Activated naive CD4-positive, alpha-beta T cell treated with anti-CD3 and anti-CD28 coated beads for 36 hours (primary cell): ENCODE results near the gene DAB2IP. TPM values are rescaled to one million over a fixed set of nuclear protein-coding genes. Genes with fewer than 3 reads are reported as not detected.

Experiments used
- CTCF ChIA-PET: fragments of 350-600 bp; sonication (Branson Sonifier 250); formaldehyde crosslinking; loops from one replicate; lab custom pipeline; 2021; ENCODE audit warnings: antibody characterized with exemption; lab: Charles Lee
- DNase-seq: peaks from one replicate; pipeline ENCODE4 v3.0.0-alpha.2; 2020
- H3K27ac Mint-ChIP-seq: one replicate; pipeline ENCODE4 v1.8.0; 2021; ENCODE audit warnings: mild to moderate bottlenecking, mixed read lengths
- H3K27me3 Mint-ChIP-seq: one replicate; pipeline ENCODE4 v1.8.0; 2021; ENCODE audit warnings: low read depth, mixed read lengths
- H3K36me3 Mint-ChIP-seq: one replicate; pipeline ENCODE4 v1.8.0; 2021; ENCODE audit warnings: low read depth, mixed read lengths
- H3K4me1 Mint-ChIP-seq: one replicate; pipeline ENCODE4 v1.8.0; 2021; ENCODE audit warnings: low read depth, mixed read lengths
- H3K4me3 Mint-ChIP-seq: one replicate; pipeline ENCODE4 v1.8.0; 2021; ENCODE audit warnings: mild to moderate bottlenecking, moderate library complexity, mixed read lengths
- H3K9me3 Mint-ChIP-seq: one replicate; pipeline ENCODE4 v1.8.0; 2021; ENCODE audit warnings: mixed read lengths
- intact Hi-C: fragments of 100-400 bp; cut with micrococcal nuclease; formaldehyde crosslinking; loops from one replicate; pipeline ENCODE4 v1.15.1; 2023
- total RNA-seq, 2 experiments: library from RNA; stranded (reverse); gene quantifications; one replicate each; pipeline ENCODE4 v1.2.3, GENCODE V29; 2021

Gene DAB2IP
- total RNA-seq, 2 experiments from 2014 or later: 0.35 TPM; not detected in 1

- Mint-ChIP-seq H3K4me1 (peaks cover 3% of the 10 kb centered on the region), H3K27ac (no peak overlapping the region), H3K9me3 (no peaks in the 10 kb centered on the region), H3K27me3 (no peaks in the 10 kb centered on the region), H3K36me3 (no peaks in the 10 kb centered on the region), H3K4me3 (no peak overlapping the region)
- intact Hi-C loops: no loop called here
- no peak for DNase-seq
- CTCF ChIA-PET: interaction anchor here (1.6 kb wide), 1 partner anchor 9 kb away, joined by 3 read pairs; no protein-coding TSS in a partner anchor
Measured at GRCh38 chr9:121631978-121632418, 19.4 kb upstream of the DAB2IP start.

- no peaks in the 10 kb centered on the region for H3K27me3 Mint-ChIP-seq
- CTCF ChIA-PET: interaction anchor here (1.4 kb wide), 1 partner anchor 16 kb away, joined by 3 read pairs; no protein-coding TSS in a partner anchor
- DNase-seq: no peak
- H3K36me3 Mint-ChIP-seq: no peaks in the 10 kb centered on the region
- no peak overlapping the region for H3K27ac Mint-ChIP-seq
- no peaks in the 10 kb centered on the region for H3K9me3 Mint-ChIP-seq
- intact Hi-C loops: no loop called here
- no peak overlapping the region for H3K4me3 Mint-ChIP-seq
- peaks cover 3% of the 10 kb centered on the region for H3K4me1 Mint-ChIP-seq
Measured at GRCh38 chr9:121633119-121633714, 18.2 kb upstream of the DAB2IP start.

GRCh38 chr9:121633736-121634135 lies 17.7 kb upstream of the DAB2IP start:
- no peaks in the 10 kb centered on the region for H3K36me3 Mint-ChIP-seq
- no peak overlapping the region for H3K4me3 Mint-ChIP-seq
- peaks cover 3% of the 10 kb centered on the region for H3K4me1 Mint-ChIP-seq
- intact Hi-C loops: no loop called here
- no peak for DNase-seq
- no peaks in the 10 kb centered on the region for H3K27me3 Mint-ChIP-seq
- CTCF ChIA-PET: interaction anchor here (1.4 kb wide), 1 partner anchor 16 kb away, joined by 3 read pairs; no protein-coding TSS in a partner anchor
- H3K27ac Mint-ChIP-seq: no peak overlapping the region
- H3K9me3 Mint-ChIP-seq: no peaks in the 10 kb centered on the region

DNA sequence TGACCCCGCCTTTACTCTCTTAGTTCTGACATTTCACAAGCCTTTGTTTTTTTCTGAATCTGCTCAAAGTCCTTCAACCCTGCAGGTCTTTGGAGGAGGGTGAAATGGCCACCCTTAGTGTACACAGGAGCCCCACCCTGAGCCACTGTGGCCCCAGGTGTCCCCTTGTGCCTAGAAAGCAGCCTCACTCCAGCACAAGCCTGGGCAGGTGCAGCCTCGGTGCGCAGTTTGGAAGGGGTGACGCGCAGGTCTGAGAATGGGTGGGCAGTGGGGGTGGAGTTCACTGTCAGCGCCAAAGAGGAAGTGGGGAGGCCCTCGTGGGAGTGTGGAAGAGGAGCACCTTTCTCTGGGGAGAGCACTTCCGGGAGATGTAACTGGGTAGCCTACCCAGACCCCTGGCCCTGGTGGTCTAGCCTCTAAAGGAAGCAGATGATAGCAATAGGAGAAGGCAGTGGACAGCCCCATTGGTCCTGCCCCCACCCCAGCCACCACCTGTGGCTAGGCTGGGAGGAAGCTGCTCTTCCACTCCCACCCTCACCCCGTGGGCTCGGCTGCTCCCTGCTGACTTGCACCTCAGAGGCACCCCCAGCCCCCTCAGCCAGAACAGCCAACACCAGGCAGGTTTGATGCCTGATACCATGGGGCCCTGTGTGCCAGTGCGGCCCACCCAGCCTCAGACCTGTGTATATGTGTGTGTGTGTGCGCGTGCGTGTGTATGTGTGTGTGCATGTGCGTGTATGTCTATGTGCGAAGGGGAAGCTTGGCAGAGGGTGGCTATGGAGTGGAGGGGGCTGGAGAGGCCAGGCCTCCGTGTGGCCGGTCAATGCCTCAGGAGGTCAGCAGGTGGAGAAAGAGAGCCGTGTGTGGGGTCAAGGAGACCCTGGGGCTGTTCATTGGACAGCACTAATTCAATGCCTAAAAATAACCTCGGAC lies 16.8 kb upstream of the DAB2IP start:
- CTCF ChIA-PET: no interaction called here
- Mint-ChIP-seq H3K27ac (no peak overlapping the region), H3K36me3 (no peaks in the 10 kb centered on the region), H3K9me3 (no peaks in the 10 kb centered on the region), H3K4me3 (no peak overlapping the region), H3K27me3 (no peaks in the 10 kb centered on the region), H3K4me1 (peaks cover 3% of the 10 kb centered on the region)
- DNase-seq: no peak
- intact Hi-C loops: no loop called here

DNA sequence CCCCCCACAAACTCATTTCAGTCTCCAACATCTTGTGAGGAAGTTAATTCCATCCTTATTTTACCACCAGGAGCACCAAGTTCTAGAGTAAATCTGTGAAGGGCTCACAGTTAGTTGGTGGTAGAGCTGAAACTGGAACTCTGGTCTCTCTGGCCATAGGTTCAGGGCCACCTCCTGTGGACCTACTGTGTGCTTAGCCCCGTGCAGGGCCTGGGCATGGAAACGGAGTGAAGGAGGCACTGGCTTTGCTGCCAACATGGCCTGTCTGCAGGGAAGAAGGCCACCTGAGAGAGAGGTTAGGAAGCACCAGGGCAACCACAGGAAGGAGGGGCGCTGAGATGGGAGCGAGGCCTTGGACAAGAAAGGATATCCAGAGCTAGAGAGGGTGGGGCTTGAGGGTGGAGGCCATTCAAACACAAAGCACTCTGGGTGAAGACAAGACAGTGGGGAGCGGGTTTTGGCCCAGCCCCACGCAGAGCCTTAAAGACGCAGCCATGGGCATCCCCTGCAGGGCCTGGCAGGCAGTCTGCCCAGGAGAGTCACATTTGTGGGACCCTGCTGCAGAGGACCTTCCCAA lies 16.0 kb upstream of the DAB2IP start:
- no peaks in the 10 kb centered on the region for H3K9me3 Mint-ChIP-seq
- H3K27ac Mint-ChIP-seq: no peak overlapping the region
- H3K4me1 Mint-ChIP-seq: peaks cover 3% of the 10 kb centered on the region
- CTCF ChIA-PET: no interaction called here
- no peaks in the 10 kb centered on the region for H3K27me3 Mint-ChIP-seq
- no peak overlapping the region for H3K4me3 Mint-ChIP-seq
- intact Hi-C loops: no loop called here
- no peak for DNase-seq
- no peaks in the 10 kb centered on the region for H3K36me3 Mint-ChIP-seq

GRCh38 chr9:121636341-121636865 lies 15.0 kb upstream of the DAB2IP start:
- Mint-ChIP-seq H3K36me3 (no peaks in the 10 kb centered on the region), H3K4me3 (no peak overlapping the region), H3K27ac (no peak overlapping the region), H3K4me1 (peaks cover 3% of the 10 kb centered on the region), H3K27me3 (no peaks in the 10 kb centered on the region), H3K9me3 (no peaks in the 10 kb centered on the region)
- CTCF ChIA-PET: no interaction called here
- intact Hi-C loops: no loop called here
- DNase-seq: no peak

DNA sequence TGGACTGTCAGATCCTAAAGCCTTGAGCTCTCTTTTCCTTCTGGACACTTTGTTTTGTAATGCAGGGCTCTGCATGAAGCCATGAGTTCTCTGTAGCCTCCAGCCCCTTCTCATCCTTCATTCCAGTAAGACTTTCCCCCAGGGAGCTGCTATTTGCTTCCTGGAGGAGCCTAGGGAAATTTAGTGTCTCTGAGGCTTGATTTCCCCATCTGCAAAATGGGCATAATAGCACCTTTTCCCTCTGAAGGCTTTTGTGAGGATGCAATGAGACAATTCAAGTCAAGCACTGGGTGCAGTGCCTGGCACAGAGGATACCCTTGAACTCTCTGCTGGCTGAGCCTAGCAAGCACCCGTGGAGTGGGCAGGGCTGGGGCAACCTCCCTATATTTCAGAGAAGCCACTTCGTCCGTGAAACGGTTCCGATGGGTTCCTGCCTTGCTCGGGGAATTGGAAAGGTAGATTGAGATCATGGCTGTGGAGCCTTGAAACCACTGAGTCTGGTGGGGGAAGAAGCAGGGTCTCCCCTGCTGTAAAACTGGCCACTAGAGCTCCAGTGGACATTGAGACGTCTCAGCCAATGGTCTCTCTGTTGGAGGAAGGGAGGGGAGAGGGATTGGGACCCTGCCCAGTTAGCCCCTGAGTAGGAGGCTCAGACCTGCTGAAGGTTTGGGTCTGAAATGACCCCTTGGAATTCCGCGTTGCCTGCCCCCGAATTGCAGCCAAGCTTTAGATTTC lies 14.3 kb upstream of the DAB2IP start:
- Mint-ChIP-seq H3K36me3 (no peaks in the 10 kb centered on the region), H3K27ac (no peak overlapping the region), H3K4me1 (peaks cover 3% of the 10 kb centered on the region), H3K27me3 (no peaks in the 10 kb centered on the region), H3K9me3 (no peaks in the 10 kb centered on the region), H3K4me3 (no peak overlapping the region)
- DNase-seq: no peak
- intact Hi-C loops: no loop called here
- CTCF ChIA-PET: no interaction called here

GRCh38 chr9:121637713-121638220 lies 13.7 kb upstream of the DAB2IP start:
- Mint-ChIP-seq H3K36me3 (no peaks in the 10 kb centered on the region), H3K4me1 (peaks cover 3% of the 10 kb centered on the region), H3K9me3 (no peaks in the 10 kb centered on the region), H3K4me3 (no peak overlapping the region), H3K27ac (no peak overlapping the region), H3K27me3 (no peaks in the 10 kb centered on the region)
- CTCF ChIA-PET: no interaction called here
- DNase-seq: no peak
- intact Hi-C loops: no loop called here

GRCh38 chr9:121638399-121638798 lies 13.0 kb upstream of the DAB2IP start:
- intact Hi-C loops: no loop called here
- CTCF ChIA-PET: no interaction called here
- H3K9me3 Mint-ChIP-seq: no peaks in the 10 kb centered on the region
- no peak overlapping the region for H3K27ac Mint-ChIP-seq
- peaks cover 3% of the 10 kb centered on the region for H3K4me1 Mint-ChIP-seq
- H3K4me3 Mint-ChIP-seq: no peak overlapping the region
- H3K36me3 Mint-ChIP-seq: no peaks in the 10 kb centered on the region
- no peaks in the 10 kb centered on the region for H3K27me3 Mint-ChIP-seq
- no peak for DNase-seq

- Mint-ChIP-seq H3K9me3 (no peaks in the 10 kb centered on the region), H3K27ac (no peak overlapping the region), H3K36me3 (no peaks in the 10 kb centered on the region), H3K4me1 (peaks cover 3% of the 10 kb centered on the region), H3K4me3 (no peak overlapping the region), H3K27me3 (no peaks in the 10 kb centered on the region)
- intact Hi-C loops: no loop called here
- no peak for DNase-seq
- CTCF ChIA-PET: no interaction called here
Measured at GRCh38 chr9:121638901-121639592, 12.4 kb upstream of the DAB2IP start.

DNA sequence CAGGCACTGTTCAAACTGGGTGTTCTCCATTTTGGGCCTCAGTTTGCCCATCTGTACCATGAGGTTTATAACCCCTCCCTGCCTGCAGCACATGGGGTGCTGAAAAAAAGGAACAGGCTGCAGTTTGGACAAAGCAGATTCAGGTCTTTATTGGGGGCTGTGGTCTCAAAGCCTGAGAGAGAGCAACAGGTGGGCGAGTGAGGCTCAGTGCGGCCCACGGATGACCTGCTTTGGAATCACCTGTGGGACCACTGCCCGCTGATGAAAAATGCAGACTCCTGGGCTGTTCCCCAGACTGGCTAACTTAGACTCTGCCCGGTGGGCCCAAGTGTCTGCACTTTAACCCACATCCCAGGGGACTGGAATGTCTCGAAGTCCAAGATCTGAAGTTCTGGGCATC lies 11.8 kb upstream of the DAB2IP start:
- no peaks in the 10 kb centered on the region for H3K27me3 Mint-ChIP-seq
- no peaks in the 10 kb centered on the region for H3K36me3 Mint-ChIP-seq
- no peak for DNase-seq
- H3K27ac Mint-ChIP-seq: no peak overlapping the region
- intact Hi-C loops: loop anchor here (2.0 to 5.0 kb wide), 2 partner anchors 45 to 353 kb away; no protein-coding TSS in a partner anchor
- CTCF ChIA-PET: no interaction called here
- H3K4me3 Mint-ChIP-seq: no peak overlapping the region
- no peaks in the 10 kb centered on the region for H3K4me1 Mint-ChIP-seq
- no peaks in the 10 kb centered on the region for H3K9me3 Mint-ChIP-seq
